Nephron (organoid): ENCODE data around the gene HRAS.

Experiments used
- H3K27ac Mint-ChIP-seq, 3 experiments: 2 replicates each; pipeline ENCODE4 v1.8.0; 2020; ENCODE audit warnings: mixed read lengths in 3 of 3, mild to moderate bottlenecking in 2 of 3, moderate library complexity in 1 of 3
- H3K27me3 Mint-ChIP-seq: 2 replicates; pipeline ENCODE4 v1.8.0; 2021; ENCODE audit warnings: low read depth, mild to moderate bottlenecking, moderate library complexity, mixed read lengths
- H3K36me3 Mint-ChIP-seq: 2 replicates; pipeline ENCODE4 v1.8.0; 2020; ENCODE audit warnings: low read depth, mixed read lengths
- H3K4me1 Mint-ChIP-seq: 2 replicates; pipeline ENCODE4 v1.8.0; 2020; ENCODE audit warnings: mixed read lengths
- H3K4me3 Mint-ChIP-seq, 3 experiments: 2 replicates each; pipeline ENCODE4 v1.8.0; 2020; ENCODE audit warnings: mild to moderate bottlenecking in 3 of 3, mixed read lengths in 3 of 3, moderate library complexity in 2 of 3
- H3K9me3 Mint-ChIP-seq: 2 replicates; pipeline ENCODE4 v1.8.0; 2020; ENCODE audit warnings: mixed read lengths
- CTCF ChIP-seq, 3 experiments: fragments of 200-600 bp; sonication (generic); IDR thresholded peaks; one replicate each; pipeline ENCODE4 v1.5.0; 2021; ENCODE audit warnings: antibody characterized with exemption in 3 of 3; ENCODE audit not compliant: unreplicated experiment in 3 of 3

The HRAS gene

GRCh38 chr11:484616-485015 is 50.8 kb downstream of the HRAS start:
- Mint-ChIP-seq H3K27ac (no peak overlapping the region), H3K4me3 (no peak overlapping the region), H3K4me1 (peaks cover 1% of the 10 kb centered on the region), H3K9me3 (peaks cover 9% of the 10 kb centered on the region), H3K36me3 (peaks cover 33% of the 10 kb centered on the region), H3K27me3 (no peaks in the 10 kb centered on the region)
- TF ChIP-seq CTCF (IDR thresholded peaks at IDR 0.05; ENCODE audit: unreplicated experiment in 3 of 3): no peak
